ENCODE data around the gene EIF3J. TPM values are rescaled to one million over a fixed set of nuclear protein-coding genes. Genes with fewer than 3 reads are reported as not detected.

The EIF3J gene
- total RNA-seq, 6 donors from 2014 or later, result 25.3 to 82.2 (median 58.3) TPM

GRCh38 chr15:44566155-44566540, 29.2 kb downstream of the EIF3J start:
- Histone ChIP-seq H3K9me3 (peaks cover 0 to 5% (median 0%) of the 10 kb centered on the region in 4 donors), H3K27me3 (no peaks in the 10 kb centered on the region), H3K4me3 (no peak overlapping the region), H3K27ac (no peak overlapping the region), H3K4me1 (no peaks in the 10 kb centered on the region), H3K36me3 (peaks cover 47 to 98% (median 79%) of the 10 kb centered on the region in 4 donors)
- WGBS, 2 donors, result 92 to 95% methylated on average over 4 of the region's 4 CpGs
- ATAC-seq (ENCODE audit: low FRiP score in 2 of 2) (no peak), DNase-seq (no peak)
- TF ChIP-seq POLR2A (IDR thresholded peaks at IDR 0.05) (no peak), POLR2AphosphoS5 (IDR thresholded peaks at IDR 0.05) (no peak), CTCF (IDR thresholded peaks at IDR 0.05) (no peak), EP300 (IDR thresholded peaks at IDR 0.05) (no peak)

- Histone ChIP-seq H3K9me3 (peaks cover 0 to 5% (median 0%) of the 10 kb centered on the region in 4 donors), H3K4me1 (no peaks in the 10 kb centered on the region), H3K36me3 (peaks cover 45 to 95% (median 84%) of the 10 kb centered on the region in 4 donors), H3K4me3 (no peak overlapping the region), H3K27ac (no peak overlapping the region), H3K27me3 (no peaks in the 10 kb centered on the region)
- ATAC-seq (ENCODE audit: low FRiP score in 2 of 2) (no peak), DNase-seq (no peak)
- no peak for TF ChIP-seq POLR2A (IDR thresholded peaks at IDR 0.05)
- TF ChIP-seq EP300 (IDR thresholded peaks at IDR 0.05), result no peak
- TF ChIP-seq POLR2AphosphoS5 (IDR thresholded peaks at IDR 0.05), result no peak
- no peak for TF ChIP-seq CTCF (IDR thresholded peaks at IDR 0.05)
- WGBS, 2 donors, result 85 to 93% methylated on average over 3 of the region's 3 CpGs
Measured at GRCh38 chr15:44568338-44568737, 31.4 kb downstream of the EIF3J start.

DNA sequence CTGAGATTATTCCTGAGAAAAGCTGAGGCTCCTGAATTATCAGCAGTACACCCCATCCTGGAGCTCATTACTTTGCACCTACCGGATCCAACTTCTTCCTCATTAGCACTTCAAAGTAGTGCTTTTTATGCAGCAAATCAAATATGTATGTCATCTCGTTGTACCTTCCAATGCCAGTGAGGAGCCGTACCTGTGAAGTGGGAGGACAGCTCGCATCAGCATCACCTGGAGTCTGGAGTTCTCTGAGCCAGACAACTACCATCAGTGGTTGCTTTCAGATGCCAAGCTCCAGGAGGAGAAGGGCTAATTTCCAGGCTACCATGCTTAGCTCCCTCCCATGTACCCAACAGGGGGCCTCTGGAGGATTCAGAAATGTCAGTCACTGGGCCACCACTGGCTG, 32.4 kb downstream of the EIF3J start:
- Histone ChIP-seq H3K27ac (no peak overlapping the region), H3K9me3 (peaks cover 0 to 5% (median 0%) of the 10 kb centered on the region in 4 donors), H3K27me3 (no peaks in the 10 kb centered on the region), H3K36me3 (peaks cover 41 to 94% (median 80%) of the 10 kb centered on the region in 4 donors), H3K4me3 (no peak overlapping the region), H3K4me1 (no peaks in the 10 kb centered on the region)
- TF ChIP-seq POLR2A (IDR thresholded peaks at IDR 0.05), result no peak
- TF ChIP-seq POLR2AphosphoS5 (IDR thresholded peaks at IDR 0.05), result no peak
- TF ChIP-seq CTCF (IDR thresholded peaks at IDR 0.05), result no peak
- TF ChIP-seq EP300 (IDR thresholded peaks at IDR 0.05), result no peak
- WGBS, 2 donors, result 90 to 94% methylated on average over 4 of the region's 4 CpGs
- no peak for DNase-seq
- ATAC-seq (ENCODE audit: low FRiP score in 2 of 2), result no peak

- TF ChIP-seq CTCF (IDR thresholded peaks at IDR 0.05) (no peak), POLR2AphosphoS5 (IDR thresholded peaks at IDR 0.05) (no peak), EP300 (IDR thresholded peaks at IDR 0.05) (no peak), POLR2A (IDR thresholded peaks at IDR 0.05) (no peak)
- Histone ChIP-seq H3K4me3 (no peak overlapping the region), H3K27ac (no peak overlapping the region), H3K36me3 (peaks cover 31 to 91% (median 72%) of the 10 kb centered on the region in 4 donors), H3K27me3 (no peaks in the 10 kb centered on the region), H3K4me1 (no peaks in the 10 kb centered on the region), H3K9me3 (peaks cover 0 to 2% (median 0%) of the 10 kb centered on the region in 4 donors)
- DNase-seq (no peak), ATAC-seq (ENCODE audit: low FRiP score in 2 of 2) (no peak)
- 95% methylated on average over 4 of the region's 4 CpGs for WGBS, 2 donors
Measured at GRCh38 chr15:44570361-44570760, 33.4 kb downstream of the EIF3J start.

- H3K36me3 ChIP-seq, result peaks cover 6 to 65% (median 48%) of the 10 kb centered on the region in 4 donors
Measured at GRCh38 chr15:44573386-44573785, 36.4 kb downstream of the EIF3J start.

More at GRCh38 chr15:44573386-44573785, 36.4 kb downstream of the EIF3J start:
- Histone ChIP-seq H3K9me3 (no peaks in the 10 kb centered on the region), H3K4me1 (peaks cover 0 to 4% (median 2%) of the 10 kb centered on the region in 4 donors), H3K4me3 (no peak overlapping the region), H3K27me3 (no peaks in the 10 kb centered on the region), H3K27ac (no peak overlapping the region)
- DNase-seq (no peak), ATAC-seq (ENCODE audit: low FRiP score in 2 of 2) (no peak)
- TF ChIP-seq POLR2AphosphoS5 (IDR thresholded peaks at IDR 0.05), result no peak
- no peak for TF ChIP-seq CTCF (IDR thresholded peaks at IDR 0.05)
- no peak for TF ChIP-seq EP300 (IDR thresholded peaks at IDR 0.05)
- no peak for TF ChIP-seq POLR2A (IDR thresholded peaks at IDR 0.05)
- 93 to 98% methylated on average over 6 of the region's 6 CpGs for WGBS, 2 donors
